Hepatocyte (in vitro differentiated cells): ENCODE data around the gene OBP2B. TPM values are rescaled to one million over a fixed set of nuclear protein-coding genes. Genes with fewer than 3 reads are reported as not detected.
"Not testable (repeated sequence)": the region's sequence is repeated elsewhere in the genome, so short reads cannot be mapped to it uniquely, and the experiment has no call there.

ENCODE experiments used
- DNase-seq: peaks from one replicate; pipeline ENCODE4 v3.0.0-alpha.2; 2016; ENCODE audit warnings: low spot score
- H2AFZ ChIP-seq: fragments of 200-600 bp; sonication (generic); 2 replicates; pipeline ENCODE4 v1.6.0; 2016; ENCODE audit warnings: antibody characterized with exemption, mild to moderate bottlenecking
- H3K27ac ChIP-seq: fragments of 200-600 bp; sonication (generic); 2 replicates; pipeline ENCODE4 v1.5.1; 2016; ENCODE audit warnings: mild to moderate bottlenecking
- H3K27me3 ChIP-seq: fragments of 200-600 bp; sonication (generic); 2 replicates; pipeline ENCODE4 v1.6.1; 2016
- H3K36me3 ChIP-seq: fragments of 200-600 bp; sonication (generic); replicated peaks from 2 replicates; pipeline ENCODE4 v1.5.1; 2016; ENCODE audit warnings: low read depth; ENCODE audit not compliant: insufficient read depth
- H3K4me1 ChIP-seq: fragments of 200-600 bp; sonication (generic); 2 replicates; pipeline ENCODE4 v1.5.1; 2016; ENCODE audit warnings: mild to moderate bottlenecking, moderate library complexity; ENCODE audit not compliant: insufficient read depth
- H3K4me2 ChIP-seq: fragments of 200-600 bp; sonication (generic); 2 replicates; pipeline ENCODE4 v1.6.0; 2016
- H3K4me3 ChIP-seq: fragments of 200-600 bp; sonication (generic); 2 replicates; pipeline ENCODE4 v1.5.1; 2016; ENCODE audit warnings: mild to moderate bottlenecking
- H3K79me2 ChIP-seq: fragments of 200-600 bp; sonication (generic); 2 replicates; pipeline ENCODE4 v1.6.0; 2017; ENCODE audit warnings: mild to moderate bottlenecking
- H3K9me2 ChIP-seq: fragments of 200-600 bp; sonication (generic); replicated peaks from 2 replicates; pipeline ENCODE4 v1.6.0; 2017; ENCODE audit warnings: mild to moderate bottlenecking; ENCODE audit not compliant: insufficient read depth
- H3K9me3 ChIP-seq: fragments of 200-600 bp; sonication (generic); 2 replicates; pipeline ENCODE4 v1.5.1; 2016; ENCODE audit warnings: low read depth, mild to moderate bottlenecking
- H4K20me1 ChIP-seq: fragments of 200-600 bp; sonication (generic); 2 replicates; pipeline ENCODE4 v1.6.0; 2016; ENCODE audit warnings: mild to moderate bottlenecking; ENCODE audit not compliant: insufficient read depth, poor library complexity, severe bottlenecking
- EZH2 ChIP-seq: fragments of 200-600 bp; sonication (generic); IDR thresholded peaks from 2 replicates; pipeline ENCODE4 v1.6.1; 2016; ENCODE audit warnings: antibody characterized with exemption, mild to moderate bottlenecking, borderline replicate concordance
- EZH2phosphoT487 ChIP-seq: fragments of 200-600 bp; sonication (generic); IDR thresholded peaks from one replicate; pipeline ENCODE4 v1.6.1; 2018; ENCODE audit warnings: antibody characterized with exemption, mild to moderate bottlenecking, low read depth, moderate library complexity; ENCODE audit not compliant: unreplicated experiment, severe bottlenecking
- WGBS: methylation state at CpG from one replicate; pipeline ENCODE4 v1.1.6; 2016; ENCODE audit warnings: low lambda C conversion rate; ENCODE audit errors: missing lambda C conversion rate; 5-methylcytosine and 5-hydroxymethylcytosine counted together
- polyA plus RNA-seq: library from polyadenylated mRNA; unstranded; fragments of >200 nt; fragmentation: Nextera tagmentation; extraction: Ambion mirVana; gene quantifications from 2 replicates; pipeline ENCODE4 v1.2.1, GENCODE V29; 2016
- total RNA-seq: library from RNA; depleted of rRNA; stranded (reverse); fragments of >200 nt; gene quantifications from 2 replicates; pipeline ENCODE4 v1.2.3, GENCODE V29; 2014
- TF ChIP-seq, protein P1 (sequence below): fragments of 200-600 bp; sonication (generic); IDR thresholded peaks from 2 replicates; pipeline ENCODE4 v1.5.1; 2016; ENCODE audit warnings: antibody characterized with exemption, mild to moderate bottlenecking; ENCODE audit not compliant: poor library complexity

Gene OBP2B
- total and polyA plus RNA-seq, 2 experiments from 2014 or later, result not detected

DNA sequence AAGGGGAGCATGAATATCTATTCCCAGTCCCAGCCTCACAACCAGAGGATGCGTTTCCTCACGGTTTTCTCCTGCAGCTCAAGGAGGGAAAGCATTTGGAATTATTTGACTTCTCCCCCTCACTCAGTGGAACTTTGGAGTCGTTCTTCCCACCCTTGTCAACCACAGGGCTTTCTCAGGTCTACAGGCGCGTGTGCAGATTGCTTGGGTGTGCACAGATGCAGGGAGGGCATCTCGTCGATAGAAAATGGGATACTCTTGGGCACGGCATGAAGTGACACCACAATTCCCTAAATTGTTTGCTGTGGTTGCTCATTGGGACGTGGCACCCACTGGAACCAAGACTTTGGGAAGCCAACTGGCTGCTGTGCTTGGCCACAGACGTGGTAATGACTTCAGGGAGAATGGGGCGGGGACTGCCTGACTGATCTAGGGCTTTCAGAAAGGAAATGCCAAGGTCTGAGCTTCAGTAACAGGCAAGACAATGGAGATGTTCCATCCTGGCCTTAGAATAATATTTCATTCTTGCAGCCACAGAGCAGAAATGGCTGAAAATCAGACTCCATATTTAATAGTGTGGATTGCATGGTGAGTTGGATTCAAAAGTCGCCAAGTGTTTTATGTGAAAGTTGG, 12.2 kb upstream of the OBP2B start:
- no peaks in the 10 kb centered on the region for H3K79me2 ChIP-seq
- DNase-seq, result no peak
- TF ChIP-seq EZH2phosphoT487, result no peak
- no peak for TF ChIP-seq EZH2
- TF ChIP-seq, protein P1, sequence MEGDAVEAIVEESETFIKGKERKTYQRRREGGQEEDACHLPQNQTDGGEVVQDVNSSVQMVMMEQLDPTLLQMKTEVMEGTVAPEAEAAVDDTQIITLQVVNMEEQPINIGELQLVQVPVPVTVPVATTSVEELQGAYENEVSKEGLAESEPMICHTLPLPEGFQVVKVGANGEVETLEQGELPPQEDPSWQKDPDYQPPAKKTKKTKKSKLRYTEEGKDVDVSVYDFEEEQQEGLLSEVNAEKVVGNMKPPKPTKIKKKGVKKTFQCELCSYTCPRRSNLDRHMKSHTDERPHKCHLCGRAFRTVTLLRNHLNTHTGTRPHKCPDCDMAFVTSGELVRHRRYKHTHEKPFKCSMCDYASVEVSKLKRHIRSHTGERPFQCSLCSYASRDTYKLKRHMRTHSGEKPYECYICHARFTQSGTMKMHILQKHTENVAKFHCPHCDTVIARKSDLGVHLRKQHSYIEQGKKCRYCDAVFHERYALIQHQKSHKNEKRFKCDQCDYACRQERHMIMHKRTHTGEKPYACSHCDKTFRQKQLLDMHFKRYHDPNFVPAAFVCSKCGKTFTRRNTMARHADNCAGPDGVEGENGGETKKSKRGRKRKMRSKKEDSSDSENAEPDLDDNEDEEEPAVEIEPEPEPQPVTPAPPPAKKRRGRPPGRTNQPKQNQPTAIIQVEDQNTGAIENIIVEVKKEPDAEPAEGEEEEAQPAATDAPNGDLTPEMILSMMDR, result no peak
- no peak overlapping the region for H3K27ac ChIP-seq
- H3K4me1 ChIP-seq, result no peaks in the 10 kb centered on the region
- no peak overlapping the region for H3K4me3 ChIP-seq
- no peak overlapping the region for H2AFZ ChIP-seq
- H3K27me3 ChIP-seq, result no peaks in the 10 kb centered on the region
- H4K20me1 ChIP-seq, result no peaks in the 10 kb centered on the region
- 76% methylated on average over 12 of the region's 12 CpGs for WGBS
- H3K36me3 ChIP-seq, result no peaks in the 10 kb centered on the region
- no peaks in the 10 kb centered on the region for H3K9me2 ChIP-seq
- no peak overlapping the region for H3K4me2 ChIP-seq
- H3K9me3 ChIP-seq, result no peaks in the 10 kb centered on the region

DNA sequence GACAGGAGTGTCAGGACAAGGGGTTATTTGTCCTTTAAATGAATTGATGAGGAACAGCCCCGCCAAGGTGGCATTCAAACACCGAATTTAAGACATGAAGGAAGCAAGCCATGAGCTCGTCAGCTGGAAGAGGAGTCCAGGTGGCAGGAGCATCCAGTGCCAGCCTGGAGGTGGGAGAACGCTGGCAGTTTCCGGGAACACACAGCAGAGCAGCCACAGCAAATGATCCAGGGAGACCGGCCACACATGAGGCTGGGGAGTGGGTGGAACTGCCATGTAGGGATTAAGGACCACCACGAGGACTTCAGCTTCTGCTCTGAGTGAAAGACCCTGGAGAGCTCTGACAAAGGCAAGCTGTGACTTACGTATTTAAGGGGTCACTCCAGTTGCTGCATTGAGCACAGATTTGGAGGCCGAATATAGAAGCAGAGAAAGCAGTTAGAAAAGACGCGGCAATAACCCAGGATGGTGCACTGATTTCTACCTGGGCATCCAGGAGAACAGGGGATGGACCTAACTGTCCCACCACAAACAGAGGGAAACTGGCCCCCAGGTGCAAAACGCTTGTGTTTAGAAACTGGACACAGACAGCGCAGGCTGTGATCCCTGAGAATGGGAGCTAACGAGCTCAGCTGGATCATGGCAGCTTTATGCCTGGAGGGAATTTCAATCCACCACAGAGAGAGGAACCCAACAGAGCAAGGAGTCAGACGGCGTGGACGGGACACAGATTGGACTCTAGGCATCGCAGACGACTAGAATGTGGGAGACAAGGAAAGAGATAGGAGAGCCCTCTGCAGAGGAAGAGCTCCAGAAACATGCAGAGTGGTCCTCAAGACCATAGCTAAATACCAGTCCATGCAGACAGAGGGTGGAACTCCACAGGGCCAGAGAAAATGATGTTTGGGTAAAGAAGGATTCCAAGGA, 9.3 kb upstream of the OBP2B start:
- not testable (repeated sequence) for H3K4me1 ChIP-seq, H4K20me1 ChIP-seq, H3K27ac ChIP-seq, H3K36me3 ChIP-seq, H3K4me3 ChIP-seq, H3K4me2 ChIP-seq, H3K9me2 ChIP-seq, DNase-seq, H2AFZ ChIP-seq, H3K27me3 ChIP-seq, H3K9me3 ChIP-seq, H3K79me2 ChIP-seq
- 85% methylated on average over 19 of the region's 19 CpGs for WGBS

DNA sequence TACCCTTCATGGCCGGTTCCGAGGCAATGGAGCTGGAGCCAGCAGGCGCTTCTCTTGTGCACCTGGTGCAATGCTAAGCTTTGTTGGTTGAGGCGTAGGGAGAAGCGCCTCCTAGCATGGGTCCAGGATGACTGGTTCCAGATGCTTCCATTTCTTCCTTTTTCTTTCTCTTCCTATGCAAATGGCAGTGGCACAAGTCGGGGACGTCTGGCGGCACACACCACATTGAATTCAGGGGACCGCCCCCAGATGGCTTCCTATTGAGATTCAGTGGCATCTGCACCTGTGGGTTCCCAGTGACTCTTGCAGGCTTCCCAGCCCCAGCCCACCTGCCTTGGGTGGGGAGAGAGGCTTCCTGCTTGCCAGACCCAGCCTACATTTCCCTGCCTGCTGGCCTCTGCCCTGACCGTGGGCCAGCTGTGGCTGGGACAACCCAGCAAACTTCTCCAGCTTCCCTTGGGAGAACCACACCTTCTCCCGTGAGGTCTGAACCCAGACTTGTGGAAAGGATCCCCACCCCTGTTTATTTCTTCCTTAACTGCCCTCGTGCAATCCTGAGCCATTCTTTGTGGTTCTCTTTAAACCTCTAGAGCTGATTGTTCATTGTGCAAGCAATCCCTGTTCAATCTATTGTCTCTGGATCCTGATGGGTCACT, 8.4 kb upstream of the OBP2B start:
- H3K79me2 ChIP-seq, DNase-seq, H3K27me3 ChIP-seq, H3K4me3 ChIP-seq, H2AFZ ChIP-seq, H3K27ac ChIP-seq, H3K9me3 ChIP-seq, H3K4me1 ChIP-seq, H4K20me1 ChIP-seq, H3K36me3 ChIP-seq, H3K9me2 ChIP-seq, H3K4me2 ChIP-seq: not testable (repeated sequence)
- WGBS, result 82% methylated on average over 12 of the region's 12 CpGs

DNA sequence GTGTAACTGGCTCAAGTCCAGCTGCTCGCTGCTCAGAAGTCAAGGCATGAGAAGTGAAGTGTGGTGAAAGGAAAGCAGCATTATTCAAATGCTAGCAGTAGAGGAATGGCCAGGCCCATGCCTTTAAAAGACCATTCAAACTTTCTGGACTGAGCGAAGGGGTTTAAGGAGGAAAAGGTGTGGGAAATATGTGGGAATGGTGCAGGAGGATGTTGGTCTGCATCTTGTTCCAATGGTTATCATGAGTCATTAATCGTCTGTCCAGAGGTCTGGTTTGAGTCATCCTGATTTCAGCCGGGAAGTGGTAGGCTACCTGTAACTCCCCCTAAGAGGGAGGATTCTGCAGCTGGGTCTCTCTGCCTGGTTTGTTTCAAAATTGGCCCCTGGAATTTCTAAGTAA, 5.2 kb upstream of the OBP2B start:
- not testable (repeated sequence) for H3K9me2 ChIP-seq, H3K36me3 ChIP-seq, H3K9me3 ChIP-seq, H3K27me3 ChIP-seq, H3K4me2 ChIP-seq, H3K27ac ChIP-seq, H3K79me2 ChIP-seq, H4K20me1 ChIP-seq, H3K4me3 ChIP-seq, H3K4me1 ChIP-seq, H2AFZ ChIP-seq
- DNase-seq, result peak; percentile 29
- WGBS, result 28% methylated on average over 4 of the region's 4 CpGs

DNA sequence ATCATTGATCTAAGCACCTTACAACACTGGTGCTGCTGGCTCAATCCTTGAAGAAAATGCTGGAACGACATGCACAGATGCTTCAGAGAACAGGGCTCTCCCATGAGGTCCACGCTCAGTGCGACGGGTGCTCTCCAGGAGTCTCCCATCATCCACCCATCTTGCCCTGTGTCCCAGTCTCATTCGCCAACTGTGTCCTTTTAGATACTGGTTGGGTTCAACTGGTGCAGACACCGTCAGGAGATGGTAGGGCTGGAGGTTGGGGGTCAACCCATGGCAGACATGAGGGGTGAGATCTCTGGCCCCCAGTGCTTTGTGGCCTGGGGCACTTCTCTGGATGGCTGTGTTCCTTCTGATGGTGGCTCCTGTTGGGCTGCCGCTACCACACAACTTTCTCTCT, 1.6 kb upstream of the OBP2B start:
- no peak overlapping the region for H3K4me2 ChIP-seq
- no peaks in the 10 kb centered on the region for H3K9me2 ChIP-seq
- H3K27me3 ChIP-seq, result no peaks in the 10 kb centered on the region
- H4K20me1 ChIP-seq, result no peaks in the 10 kb centered on the region
- no peak overlapping the region for H2AFZ ChIP-seq
- TF ChIP-seq EZH2phosphoT487 (no peak), EZH2 (no peak)
- TF ChIP-seq, protein P1, result no peak
- H3K9me3 ChIP-seq, result no peaks in the 10 kb centered on the region
- H3K4me3 ChIP-seq, result no peak overlapping the region
- DNase-seq, result no peak
- no peaks in the 10 kb centered on the region for H3K4me1 ChIP-seq
- no peaks in the 10 kb centered on the region for H3K36me3 ChIP-seq
- H3K27ac ChIP-seq, result no peak overlapping the region
- 87% methylated on average over 7 of the region's 7 CpGs for WGBS
- no peaks in the 10 kb centered on the region for H3K79me2 ChIP-seq
